GM18511 (cell line): ENCODE results near the gene ELMO1.

ENCODE experiments used
- ATAC-seq: cut with Tn5 transposase; IDR thresholded peaks from one replicate; pipeline ENCODE4 v1.9.1; 2021; ENCODE audit warnings: mild to moderate bottlenecking, moderate library complexity; ENCODE audit not compliant: unreplicated experiment

Gene ELMO1

GRCh38 chr7:37376386-37376785 is 72.3 kb downstream of the ELMO1 start:
- no peak for ATAC-seq

- no peak for ATAC-seq
These were observed 75.9 kb downstream of the ELMO1 start for GRCh38 chr7:37372750-37373149.

- ATAC-seq, result no peak
These were observed 76.9 kb downstream of the ELMO1 start for GRCh38 chr7:37371755-37372154.

- ATAC-seq, result no peak
These were observed 78.8 kb downstream of the ELMO1 start for GRCh38 chr7:37369906-37370305.

- ATAC-seq, result no peak
These were observed 80.1 kb downstream of the ELMO1 start for GRCh38 chr7:37368540-37368939.

- ATAC-seq, result no peak
These were observed 81.7 kb downstream of the ELMO1 start for GRCh38 chr7:37367010-37367409.

GRCh38 chr7:37366445-37366844 is 82.2 kb downstream of the ELMO1 start:
- no peak for ATAC-seq

GRCh38 chr7:37365405-37365804 is 83.3 kb downstream of the ELMO1 start:
- ATAC-seq, result no peak

- no peak for ATAC-seq
These were observed 83.8 kb downstream of the ELMO1 start for GRCh38 chr7:37364856-37365255.

- no peak for ATAC-seq
These were observed 84.8 kb downstream of the ELMO1 start for GRCh38 chr7:37363536-37364491.

- no peak for ATAC-seq
These were observed 85.9 kb downstream of the ELMO1 start for GRCh38 chr7:37362802-37363201.

- ATAC-seq, result no peak
These were observed 88.2 kb downstream of the ELMO1 start for GRCh38 chr7:37360484-37360883.

GRCh38 chr7:37359662-37360444 is 88.8 kb downstream of the ELMO1 start:
- no peak for ATAC-seq

- ATAC-seq, result no peak
These were observed 89.5 kb downstream of the ELMO1 start for GRCh38 chr7:37359180-37359579.

- ATAC-seq, result no peak
These were observed 91.0 kb downstream of the ELMO1 start for GRCh38 chr7:37357637-37357996.

GRCh38 chr7:37356911-37357636 is 91.6 kb downstream of the ELMO1 start:
- no peak for ATAC-seq

GRCh38 chr7:37354656-37355131 is 94.0 kb downstream of the ELMO1 start:
- ATAC-seq, result no peak

GRCh38 chr7:37353949-37354655 is 94.6 kb downstream of the ELMO1 start:
- no peak for ATAC-seq

GRCh38 chr7:37352974-37353948 is 95.4 kb downstream of the ELMO1 start:
- peak; percentile 84 for ATAC-seq
